Stomach (tissue), 9 donors: ENCODE measurements around the gene IST1. TPM values are rescaled to one million over a fixed set of nuclear protein-coding genes. Genes with fewer than 3 reads are reported as not detected.

ENCODE experiments used
- DNase-seq, 2 donors: peaks; one replicate each; pipeline versions ENCODE4 v3.0.0 to v3.0.0-alpha.2; 2013 to 2019
- H3K27ac ChIP-seq, 5 donors: fragments of 200-600 bp in 4 of 5; sonication (generic) in 4 of 5; one replicate each; pipeline ENCODE4 v1.5.1; 2013 to 2019; ENCODE audit warnings: mild to moderate bottlenecking in 1 of 5, moderate library complexity in 1 of 5
- H3K27me3 ChIP-seq, 3 donors: fragments of 200-600 bp; sonication (generic); one replicate each; pipeline ENCODE4 v1.5.1; 2017 to 2019; ENCODE audit warnings: mixed run types in 1 of 3
- H3K36me3 ChIP-seq, 4 donors: fragments of 200-600 bp; sonication (generic); 1 replicate in 3 of 4; 2 replicates in 1 of 4; pipeline ENCODE4 v1.5.1; 2016 to 2019
- H3K4me1 ChIP-seq, 4 donors: fragments of 200-600 bp; sonication (generic); one replicate each; pipeline ENCODE4 v1.5.1; 2016 to 2019
- H3K4me3 ChIP-seq, 4 donors: fragments of 200-600 bp; sonication (generic) in 3 of 4; one replicate each; pipeline ENCODE4 v1.5.1; 2016 to 2019; ENCODE audit warnings: mild to moderate bottlenecking in 1 of 4
- H3K9me3 ChIP-seq, 4 donors: fragments of 200-600 bp; sonication (generic); one replicate each; pipeline ENCODE4 v1.5.1; 2016 to 2019
- EP300 ChIP-seq: sonication (generic); formaldehyde crosslinking; IDR thresholded peaks from one replicate; pipeline ENCODE4 v1.6.1; 2017; ENCODE audit warnings: antibody characterized with exemption
- POLR2A ChIP-seq, 4 donors: fragments of 450-650 bp; IDR thresholded peaks; one replicate each; pipeline ENCODE4 v1.6.1; 2016; ENCODE audit warnings: antibody characterized with exemption in 4 of 4, control low read depth in 2 of 4, mild to moderate bottlenecking in 1 of 4, moderate library complexity in 1 of 4
- POLR2AphosphoS5 ChIP-seq, 3 donors: sonication (generic); formaldehyde crosslinking; IDR thresholded peaks; one replicate each; pipeline ENCODE4 v1.6.1; 2016; ENCODE audit warnings: antibody characterized with exemption in 3 of 3
- WGBS, 5 donors: extraction: QIAGEN DNeasy Blood & Tissue Kit in 3 of 5; methylation state at CpG; one replicate each; pipeline versions ENCODE4 v1.1.5 to v1.1.7; 2013 to 2018; 5-methylcytosine and 5-hydroxymethylcytosine counted together
- intact Hi-C: fragments of 100-400 bp; cut with DNase I; formaldehyde crosslinking; loops from one replicate; pipeline ENCODE4 v1.15.1; 2023; ENCODE audit warnings: low total_unique reads
- polyA plus RNA-seq, 3 donors: library from polyadenylated mRNA; stranded (reverse); fragments of 200-250 nt; gene quantifications; one replicate each; pipeline ENCODE4 v1.2.3, GENCODE V29; 2013
- total RNA-seq, 5 donors: library from RNA; depleted of rRNA; stranded (reverse); fragments of >200 nt; gene quantifications; one replicate each; pipeline versions ENCODE4 v1.1.0 to v1.2.3, GENCODE V29; 2014 to 2016
- TF ChIP-seq, protein P1 (sequence below), 7 experiments: fragments of 450-650 bp in 4 of 7; fragments of 200-600 bp in 3 of 7; sonication (generic) in 3 of 7; IDR thresholded peaks; one replicate each; pipeline ENCODE4 v1.5.1; 2016 to 2019; ENCODE audit warnings: antibody characterized with exemption in 7 of 7, control low read depth in 2 of 7, mild to moderate bottlenecking in 1 of 7
- donor health status: healthy with polysubstance abuse.
- donor health status: Bipolar disorder and iron deficiency.
- donor health status: healthy.

The IST1 gene
- total and polyA plus RNA-seq, 8 donors = 76.0 to 270 (median 160) TPM

DNA sequence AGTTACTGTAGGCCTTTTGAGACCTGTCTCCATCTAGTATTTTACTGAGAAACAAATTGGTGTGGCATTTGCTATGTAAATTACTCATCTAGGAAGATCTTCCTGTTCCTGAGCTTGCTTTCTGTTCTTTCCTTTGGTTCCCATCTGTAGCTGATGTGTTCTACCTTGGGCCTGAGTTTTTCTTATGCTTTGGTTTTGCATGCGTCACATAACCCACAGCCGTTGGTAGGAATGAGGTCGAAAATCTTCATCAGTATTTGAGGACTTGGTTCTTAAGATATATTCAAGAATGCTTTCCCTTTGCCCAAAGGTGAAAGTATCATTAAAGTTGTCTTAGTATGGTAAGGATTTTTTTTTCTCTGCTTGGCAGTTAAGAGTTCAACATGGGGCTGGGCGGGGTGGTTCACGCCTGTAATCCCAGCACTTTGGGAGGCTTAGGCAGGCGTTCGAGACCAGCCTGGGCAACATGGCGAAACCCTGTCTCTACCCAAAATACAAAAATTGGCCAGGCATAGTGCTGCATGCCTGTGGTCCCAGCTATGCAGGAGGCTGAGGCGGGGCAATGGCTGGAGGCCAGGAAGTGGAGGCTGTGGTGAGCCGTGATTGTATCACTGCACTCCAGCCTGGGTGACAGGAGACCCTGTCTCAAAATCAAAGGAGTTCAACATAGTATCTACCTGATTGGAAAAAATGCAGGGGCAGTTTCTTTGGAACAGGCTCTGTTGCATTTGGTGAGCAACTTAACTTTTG, 28.8 kb downstream of the IST1 start:
- Histone ChIP-seq H3K36me3 (peaks cover 77 to 100% (median 100%) of the 10 kb centered on the region in 4 donors), H3K27ac (no peak overlapping the region), H3K9me3 (no peaks in the 10 kb centered on the region), H3K4me3 (no peak overlapping the region), H3K4me1 (peaks cover 19 to 52% (median 33%) of the 10 kb centered on the region in 4 donors), H3K27me3 (no peaks in the 10 kb centered on the region)
- DNase-seq = no peak
- WGBS, 5 donors = 84 to 90% (median 87%) methylated on average over 10 of the region's 10 CpGs
- intact Hi-C loops = no loop called here
- TF ChIP-seq, protein P1, sequence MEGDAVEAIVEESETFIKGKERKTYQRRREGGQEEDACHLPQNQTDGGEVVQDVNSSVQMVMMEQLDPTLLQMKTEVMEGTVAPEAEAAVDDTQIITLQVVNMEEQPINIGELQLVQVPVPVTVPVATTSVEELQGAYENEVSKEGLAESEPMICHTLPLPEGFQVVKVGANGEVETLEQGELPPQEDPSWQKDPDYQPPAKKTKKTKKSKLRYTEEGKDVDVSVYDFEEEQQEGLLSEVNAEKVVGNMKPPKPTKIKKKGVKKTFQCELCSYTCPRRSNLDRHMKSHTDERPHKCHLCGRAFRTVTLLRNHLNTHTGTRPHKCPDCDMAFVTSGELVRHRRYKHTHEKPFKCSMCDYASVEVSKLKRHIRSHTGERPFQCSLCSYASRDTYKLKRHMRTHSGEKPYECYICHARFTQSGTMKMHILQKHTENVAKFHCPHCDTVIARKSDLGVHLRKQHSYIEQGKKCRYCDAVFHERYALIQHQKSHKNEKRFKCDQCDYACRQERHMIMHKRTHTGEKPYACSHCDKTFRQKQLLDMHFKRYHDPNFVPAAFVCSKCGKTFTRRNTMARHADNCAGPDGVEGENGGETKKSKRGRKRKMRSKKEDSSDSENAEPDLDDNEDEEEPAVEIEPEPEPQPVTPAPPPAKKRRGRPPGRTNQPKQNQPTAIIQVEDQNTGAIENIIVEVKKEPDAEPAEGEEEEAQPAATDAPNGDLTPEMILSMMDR (IDR thresholded peaks at IDR 0.05) = no peak
- TF ChIP-seq EP300 (no peak), POLR2A (IDR thresholded peaks at IDR 0.05) (no peak), POLR2AphosphoS5 (IDR thresholded peaks at IDR 0.05) (no peak)

DNA sequence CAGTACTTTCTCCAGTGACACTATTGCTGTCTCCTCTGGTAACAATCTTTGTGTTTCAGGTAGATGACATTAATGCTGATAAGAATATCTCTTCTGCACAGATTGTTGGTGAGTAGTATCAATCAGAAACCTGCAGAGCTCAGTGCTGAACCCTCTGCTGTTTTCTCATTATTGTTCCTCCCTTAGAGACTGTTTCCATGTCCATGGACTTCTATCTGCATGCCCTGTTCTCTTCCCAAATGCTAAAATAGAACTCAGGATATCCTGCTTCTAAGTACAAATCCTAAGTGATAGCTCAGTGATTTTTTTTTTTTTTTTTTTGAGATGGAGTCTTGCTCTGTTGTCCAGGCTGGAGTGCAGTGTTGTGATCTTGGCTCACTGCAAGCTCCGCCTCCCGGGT, 29.4 kb downstream of the IST1 start:
- TF ChIP-seq, protein P1 (IDR thresholded peaks at IDR 0.05) = no peak
- no peak for TF ChIP-seq POLR2AphosphoS5 (IDR thresholded peaks at IDR 0.05)
- Histone ChIP-seq H3K36me3 (peaks cover 71 to 100% (median 98%) of the 10 kb centered on the region in 4 donors), H3K4me3 (no peak overlapping the region), H3K27ac (no peak overlapping the region), H3K4me1 (peaks cover 25 to 52% (median 36%) of the 10 kb centered on the region in 4 donors), H3K9me3 (no peaks in the 10 kb centered on the region), H3K27me3 (no peaks in the 10 kb centered on the region)
- intact Hi-C loops = no loop called here
- DNase-seq = no peak
- 92 to 100% (median 100%) methylated on average over 2 of the region's 2 CpGs for WGBS, 5 donors

DNA sequence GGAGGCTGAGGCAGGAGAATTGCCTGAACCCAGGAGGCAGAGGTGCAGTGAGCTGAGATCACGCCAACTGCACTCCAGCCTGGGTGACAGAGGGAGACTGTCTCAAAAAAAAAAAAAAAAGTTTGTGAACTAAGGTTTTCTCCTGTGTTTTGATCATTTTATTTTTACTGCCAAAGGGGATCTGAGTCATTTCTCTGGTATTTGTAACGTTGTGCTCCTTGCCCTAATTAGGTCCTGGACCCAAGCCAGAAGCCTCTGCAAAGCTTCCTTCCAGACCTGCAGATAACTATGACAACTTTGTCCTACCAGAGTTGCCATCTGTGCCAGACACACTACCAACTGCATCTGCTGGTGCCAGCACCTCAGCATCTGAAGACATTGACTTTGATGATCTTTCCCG, 32.1 kb downstream of the IST1 start:
- intact Hi-C loops = no loop called here
- 30 to 46% (median 42%) methylated on average over 3 of the region's 3 CpGs for WGBS, 5 donors
- H3K27me3 ChIP-seq = no peaks in the 10 kb centered on the region
- TF ChIP-seq POLR2A (IDR thresholded peaks at IDR 0.05) (no peak), EP300 (no peak), POLR2AphosphoS5 (IDR thresholded peaks at IDR 0.05) (peak in 1 of 3 donors; percentile 54)
- TF ChIP-seq, protein P1 (IDR thresholded peaks at IDR 0.05) = no peak
- H3K9me3 ChIP-seq = no peaks in the 10 kb centered on the region
- no peak overlapping the region for H3K4me3 ChIP-seq
- DNase-seq = peak; percentile 44 to 63
- peaks cover 44 to 94% (median 83%) of the 10 kb centered on the region in 4 donors for H3K36me3 ChIP-seq
- peaks cover 28 to 66% (median 49%) of the 10 kb centered on the region in 4 donors for H3K4me1 ChIP-seq
- H3K27ac ChIP-seq = peak overlapping the region in 4 of 5 donors; percentile 59 to 80 (median 63)

DNA sequence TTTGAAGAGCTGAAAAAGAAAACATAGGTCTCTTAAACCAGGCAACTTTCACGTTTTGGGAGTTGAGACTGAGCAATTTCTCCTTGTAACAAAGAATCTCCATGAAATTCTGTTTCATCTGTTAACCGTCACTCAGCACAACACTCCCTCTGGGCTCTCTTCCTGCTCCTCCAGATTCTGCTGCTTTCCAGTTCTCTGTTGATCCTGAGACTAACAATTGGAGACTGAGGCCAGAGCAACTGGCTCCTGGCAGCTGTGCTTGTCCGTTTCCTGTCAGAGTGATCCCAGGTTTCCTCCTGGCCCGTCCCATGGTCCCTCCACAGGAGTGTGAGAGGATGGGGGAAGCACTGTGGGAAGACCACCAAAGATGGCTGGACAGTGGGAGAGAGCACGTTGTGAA, 32.5 kb downstream of the IST1 start:
- no peak for DNase-seq
- peaks cover 40 to 90% (median 81%) of the 10 kb centered on the region in 4 donors for H3K36me3 ChIP-seq
- H3K27me3 ChIP-seq = no peaks in the 10 kb centered on the region
- no peaks in the 10 kb centered on the region for H3K9me3 ChIP-seq
- TF ChIP-seq, protein P1 (IDR thresholded peaks at IDR 0.05) = no peak
- no peak for TF ChIP-seq EP300
- TF ChIP-seq POLR2A (IDR thresholded peaks at IDR 0.05) = no peak
- no peak for TF ChIP-seq POLR2AphosphoS5 (IDR thresholded peaks at IDR 0.05)
- peak overlapping the region in 4 of 5 donors; percentile 59 to 80 (median 63) for H3K27ac ChIP-seq
- intact Hi-C loops = no loop called here
- peaks cover 28 to 70% (median 49%) of the 10 kb centered on the region in 4 donors for H3K4me1 ChIP-seq
- H3K4me3 ChIP-seq = no peak overlapping the region
- 49 to 68% (median 62%) methylated on average over 5 of the region's 5 CpGs for WGBS, 5 donors
